ENCODE measurements around the gene ERBB4. TPM values are rescaled to one million over a fixed set of nuclear protein-coding genes. Genes with fewer than 3 reads are reported as not detected.

Gene ERBB4
- total RNA-seq, 1 donor from 2014 or later: not detected

DNA sequence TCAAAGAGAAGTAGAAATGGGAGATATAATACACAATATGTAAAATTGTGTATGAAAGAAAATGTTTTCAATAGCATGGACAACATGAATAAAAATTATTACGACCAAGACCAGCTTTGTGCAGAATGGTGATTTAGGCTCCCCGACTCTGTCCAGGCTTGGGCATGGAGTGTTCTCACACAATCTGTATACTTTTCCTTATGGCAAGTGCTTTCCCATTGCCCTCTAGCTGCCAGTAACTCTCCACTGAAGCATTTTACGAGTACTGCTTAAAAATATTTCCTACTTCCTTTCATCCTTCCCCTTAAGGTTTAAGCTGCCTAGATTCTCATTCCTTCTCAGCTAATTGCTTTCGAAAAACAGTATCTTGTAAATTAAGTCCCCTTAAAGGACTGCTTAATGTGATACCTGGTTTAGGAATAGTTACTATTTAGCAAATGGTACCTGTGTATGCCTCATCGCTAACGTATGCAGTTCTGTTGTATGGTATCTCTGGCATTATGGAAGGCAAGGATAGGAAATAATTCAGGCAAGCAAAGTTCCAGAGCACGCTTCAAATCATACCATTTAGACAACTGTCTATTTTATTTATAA, 714.6 kb downstream of the ERBB4 start:
- no peak for DNase-seq (ENCODE audit: low spot score)
- no peaks in the 10 kb centered on the region for H3K27me3 Mint-ChIP-seq (ENCODE audit: insufficient read depth)
- no peak overlapping the region for H3K27ac Mint-ChIP-seq
- no peak overlapping the region for H3K4me3 Mint-ChIP-seq
- no peaks in the 10 kb centered on the region for H3K9me3 Mint-ChIP-seq
- H3K36me3 Mint-ChIP-seq (ENCODE audit: low read depth): no peaks in the 10 kb centered on the region
- H3K4me1 Mint-ChIP-seq (ENCODE audit: low read depth): no peaks in the 10 kb centered on the region
- intact Hi-C loops (cut with micrococcal nuclease): no loop called here

DNA sequence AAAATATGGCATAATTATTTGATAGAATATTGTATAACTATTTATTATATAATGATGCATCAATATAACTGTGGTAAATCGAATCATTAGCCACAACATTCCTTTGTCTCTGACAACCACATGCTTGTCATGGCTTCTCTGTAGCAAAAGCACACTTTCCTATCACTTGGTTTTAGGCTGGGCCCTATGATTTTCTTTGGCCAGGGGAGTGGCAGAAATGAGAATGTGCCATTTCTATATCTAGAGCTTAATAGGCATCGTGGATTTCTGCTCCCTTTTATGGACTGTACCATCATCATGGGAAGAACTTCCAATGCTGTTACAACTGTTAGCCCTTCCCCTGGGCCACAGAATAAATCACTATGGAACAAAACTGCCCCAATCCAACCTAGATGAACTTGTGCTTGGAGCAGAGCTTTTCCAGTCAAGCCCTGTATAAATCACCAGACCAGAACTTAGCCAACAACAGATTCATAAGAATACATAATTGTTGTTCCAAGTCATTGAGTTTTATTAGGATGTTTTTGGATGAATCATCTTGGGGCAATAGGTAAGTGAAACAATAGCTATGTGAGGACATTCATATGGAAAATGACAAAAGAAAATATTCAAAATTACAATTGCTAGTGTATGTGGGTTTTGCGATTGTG, 715.8 kb downstream of the ERBB4 start:
- intact Hi-C loops (cut with micrococcal nuclease): no loop called here
- no peaks in the 10 kb centered on the region for H3K36me3 Mint-ChIP-seq (ENCODE audit: low read depth)
- H3K4me1 Mint-ChIP-seq (ENCODE audit: low read depth): no peaks in the 10 kb centered on the region
- no peak overlapping the region for H3K27ac Mint-ChIP-seq
- no peak overlapping the region for H3K4me3 Mint-ChIP-seq
- DNase-seq (ENCODE audit: low spot score): no peak
- H3K27me3 Mint-ChIP-seq (ENCODE audit: insufficient read depth): no peaks in the 10 kb centered on the region
- no peaks in the 10 kb centered on the region for H3K9me3 Mint-ChIP-seq

DNA sequence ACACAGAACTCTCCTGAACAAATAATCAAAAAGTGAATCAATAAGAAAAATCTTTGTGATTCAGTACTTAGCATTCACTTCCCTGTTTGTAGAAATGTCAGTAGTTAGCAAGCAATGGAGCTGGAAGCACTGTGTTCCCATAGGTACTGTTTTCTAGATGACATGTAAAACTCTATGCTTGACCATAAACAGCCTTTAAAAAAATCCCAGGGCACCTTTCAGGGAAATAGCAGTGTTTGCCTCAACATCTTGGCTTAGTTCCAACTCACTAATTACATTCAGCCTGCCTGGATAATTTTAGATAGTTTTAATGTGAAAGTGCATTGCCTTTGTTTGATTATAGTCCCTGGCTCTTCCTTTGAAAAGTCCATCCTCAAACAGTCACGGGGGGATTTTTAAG, 721.8 kb downstream of the ERBB4 start:
- intact Hi-C loops (cut with micrococcal nuclease): no loop called here
- Mint-ChIP-seq H3K4me3 (no peak overlapping the region), H3K27me3 (ENCODE audit: insufficient read depth) (no peaks in the 10 kb centered on the region), H3K36me3 (ENCODE audit: low read depth) (no peaks in the 10 kb centered on the region), H3K9me3 (no peaks in the 10 kb centered on the region), H3K27ac (no peak overlapping the region), H3K4me1 (ENCODE audit: low read depth) (no peaks in the 10 kb centered on the region)
- DNase-seq (ENCODE audit: low spot score): no peak

DNA sequence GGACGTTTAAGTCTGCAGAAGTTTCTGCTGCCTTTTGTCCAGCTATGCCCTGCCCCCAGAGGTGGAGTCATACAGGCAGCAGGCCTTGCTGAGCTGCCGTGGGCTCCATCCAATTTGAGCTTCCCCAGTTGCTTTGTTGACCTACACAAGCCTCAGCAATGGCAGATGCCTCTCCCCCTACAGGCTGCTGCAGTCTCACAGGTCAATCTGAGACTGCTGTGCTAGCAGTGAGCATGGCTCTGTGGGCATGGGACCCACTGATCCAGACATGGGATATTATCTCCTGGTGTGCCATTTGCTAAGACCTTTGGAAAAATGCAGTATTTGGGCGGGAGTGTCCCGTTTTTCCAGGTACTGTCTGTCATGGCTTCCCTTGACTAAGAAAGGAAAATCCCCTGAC, 726.0 kb downstream of the ERBB4 start:
- H3K36me3 Mint-ChIP-seq (ENCODE audit: low read depth): no peaks in the 10 kb centered on the region
- intact Hi-C loops (cut with micrococcal nuclease): no loop called here
- H3K9me3 Mint-ChIP-seq: no peaks in the 10 kb centered on the region
- H3K4me3 Mint-ChIP-seq: no peak overlapping the region
- DNase-seq (ENCODE audit: low spot score): no peak
- no peaks in the 10 kb centered on the region for H3K4me1 Mint-ChIP-seq (ENCODE audit: low read depth)
- no peaks in the 10 kb centered on the region for H3K27me3 Mint-ChIP-seq (ENCODE audit: insufficient read depth)
- no peak overlapping the region for H3K27ac Mint-ChIP-seq

DNA sequence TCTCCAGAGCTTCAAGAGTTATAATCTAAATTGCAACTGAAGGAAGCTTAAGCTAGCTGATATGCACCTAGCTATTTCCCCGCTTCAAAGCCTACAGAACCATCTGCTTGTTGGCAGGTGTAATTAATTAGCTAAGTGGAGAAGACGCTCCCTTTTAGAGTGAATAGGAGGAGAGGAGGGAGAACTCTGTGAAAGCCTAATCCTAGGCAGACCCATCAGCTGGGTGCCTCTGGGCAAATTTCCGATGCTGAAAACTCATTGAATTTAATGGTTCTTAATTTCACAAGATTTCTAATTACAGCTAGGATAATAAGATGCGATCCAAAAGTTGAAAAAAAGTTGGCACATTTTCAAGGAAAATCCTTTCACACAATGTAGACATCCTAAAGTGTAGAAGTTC, 735.9 kb downstream of the ERBB4 start:
- Mint-ChIP-seq H3K4me1 (ENCODE audit: low read depth) (no peaks in the 10 kb centered on the region), H3K36me3 (ENCODE audit: low read depth) (no peaks in the 10 kb centered on the region), H3K27ac (no peak overlapping the region), H3K27me3 (ENCODE audit: insufficient read depth) (no peaks in the 10 kb centered on the region), H3K4me3 (no peak overlapping the region), H3K9me3 (no peaks in the 10 kb centered on the region)
- DNase-seq (ENCODE audit: low spot score): no peak
- intact Hi-C loops (cut with micrococcal nuclease): no loop called here

DNA sequence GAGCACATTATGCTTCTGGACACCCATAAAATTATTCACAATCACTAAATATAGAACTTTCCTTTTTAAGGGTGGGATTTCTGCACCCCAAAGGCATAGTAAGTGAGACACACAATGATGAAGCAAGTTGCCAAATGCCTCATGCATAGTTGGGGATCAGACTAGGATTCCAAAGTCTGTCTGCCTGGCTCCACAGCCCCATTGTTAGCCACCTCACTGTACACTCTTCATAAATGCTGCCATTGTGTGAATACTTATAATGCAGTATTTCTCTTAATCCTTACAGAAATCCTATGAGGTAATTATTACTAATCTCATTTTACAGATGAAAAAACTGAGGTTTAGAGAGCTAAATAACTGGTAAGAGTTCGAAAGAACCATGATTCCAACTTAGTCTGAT, 738.6 kb downstream of the ERBB4 start:
- no peak for DNase-seq (ENCODE audit: low spot score)
- intact Hi-C loops (cut with micrococcal nuclease): no loop called here
- Mint-ChIP-seq H3K4me1 (ENCODE audit: low read depth) (no peaks in the 10 kb centered on the region), H3K4me3 (no peak overlapping the region), H3K9me3 (no peaks in the 10 kb centered on the region), H3K27ac (no peak overlapping the region), H3K27me3 (ENCODE audit: insufficient read depth) (no peaks in the 10 kb centered on the region), H3K36me3 (ENCODE audit: low read depth) (no peaks in the 10 kb centered on the region)

DNA sequence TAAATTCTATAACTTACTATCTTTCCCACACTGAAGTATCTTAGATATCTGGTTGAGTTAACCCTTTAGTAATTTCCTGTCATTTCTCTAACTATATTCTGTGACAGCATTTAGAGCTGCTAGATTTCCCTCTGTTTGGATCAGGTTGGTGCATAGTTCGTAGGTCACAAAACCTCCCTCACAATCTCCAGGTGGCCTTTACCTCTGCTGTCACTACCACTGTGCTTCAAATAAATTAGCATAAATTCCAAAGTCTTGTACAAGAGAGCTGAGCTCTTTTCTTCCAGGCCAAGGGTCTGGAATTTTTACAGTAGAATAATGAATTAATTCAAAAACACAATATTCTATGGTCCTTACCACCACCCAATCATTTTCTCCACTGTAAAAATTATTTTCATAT, 739.7 kb downstream of the ERBB4 start:
- intact Hi-C loops (cut with micrococcal nuclease): no loop called here
- Mint-ChIP-seq H3K27ac (no peak overlapping the region), H3K36me3 (ENCODE audit: low read depth) (no peaks in the 10 kb centered on the region), H3K27me3 (ENCODE audit: insufficient read depth) (no peaks in the 10 kb centered on the region), H3K9me3 (no peaks in the 10 kb centered on the region), H3K4me3 (no peak overlapping the region), H3K4me1 (ENCODE audit: low read depth) (no peaks in the 10 kb centered on the region)
- no peak for DNase-seq (ENCODE audit: low spot score)

DNA sequence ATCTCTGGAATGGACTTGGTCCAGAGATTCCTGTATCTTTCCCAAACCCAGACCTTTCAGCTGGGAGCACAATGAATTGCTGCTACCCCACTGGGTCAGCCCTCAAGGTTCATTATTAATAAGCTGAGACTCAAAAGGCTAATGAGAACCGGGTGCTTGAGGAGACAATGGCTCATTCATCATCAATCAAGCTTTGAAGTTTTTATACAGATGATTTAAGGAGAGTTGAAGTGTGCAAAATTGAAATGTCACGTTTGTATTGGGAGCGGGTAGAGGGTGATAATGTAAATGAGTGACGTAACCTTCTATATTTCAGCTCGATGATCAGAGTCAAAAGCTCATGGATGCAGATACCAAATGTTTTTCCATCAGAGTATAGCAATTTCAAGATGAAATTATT, 744.9 kb downstream of the ERBB4 start:
- intact Hi-C loops (cut with micrococcal nuclease): no loop called here
- Mint-ChIP-seq H3K4me1 (ENCODE audit: low read depth) (no peaks in the 10 kb centered on the region), H3K27me3 (ENCODE audit: insufficient read depth) (no peaks in the 10 kb centered on the region), H3K4me3 (no peak overlapping the region), H3K27ac (no peak overlapping the region), H3K9me3 (no peaks in the 10 kb centered on the region), H3K36me3 (ENCODE audit: low read depth) (no peaks in the 10 kb centered on the region)
- no peak for DNase-seq (ENCODE audit: low spot score)

DNA sequence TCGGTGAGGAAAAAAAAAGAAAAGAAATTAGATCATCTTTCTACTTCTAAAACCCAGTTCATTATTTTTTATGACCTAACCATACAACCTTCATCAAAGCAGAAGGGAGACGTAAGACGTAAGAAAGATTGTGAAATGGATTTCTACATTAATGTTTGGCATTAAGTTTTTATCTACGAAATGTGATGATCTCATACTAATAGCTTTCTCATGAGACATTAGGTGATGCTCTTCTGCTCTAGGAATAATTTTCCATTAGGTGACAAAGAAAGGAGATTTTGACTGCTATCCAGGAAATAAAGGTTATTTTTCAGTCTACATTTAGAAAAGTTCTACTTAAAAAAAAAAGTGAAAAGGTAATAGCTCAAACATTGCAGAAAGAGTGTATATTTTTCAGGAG, 748.6 kb downstream of the ERBB4 start:
- DNase-seq (ENCODE audit: low spot score): no peak
- intact Hi-C loops (cut with micrococcal nuclease): no loop called here
- no peaks in the 10 kb centered on the region for H3K4me1 Mint-ChIP-seq (ENCODE audit: low read depth)
- H3K4me3 Mint-ChIP-seq: no peak overlapping the region
- H3K36me3 Mint-ChIP-seq (ENCODE audit: low read depth): no peaks in the 10 kb centered on the region
- no peak overlapping the region for H3K27ac Mint-ChIP-seq
- no peaks in the 10 kb centered on the region for H3K9me3 Mint-ChIP-seq
- no peaks in the 10 kb centered on the region for H3K27me3 Mint-ChIP-seq (ENCODE audit: insufficient read depth)

DNA sequence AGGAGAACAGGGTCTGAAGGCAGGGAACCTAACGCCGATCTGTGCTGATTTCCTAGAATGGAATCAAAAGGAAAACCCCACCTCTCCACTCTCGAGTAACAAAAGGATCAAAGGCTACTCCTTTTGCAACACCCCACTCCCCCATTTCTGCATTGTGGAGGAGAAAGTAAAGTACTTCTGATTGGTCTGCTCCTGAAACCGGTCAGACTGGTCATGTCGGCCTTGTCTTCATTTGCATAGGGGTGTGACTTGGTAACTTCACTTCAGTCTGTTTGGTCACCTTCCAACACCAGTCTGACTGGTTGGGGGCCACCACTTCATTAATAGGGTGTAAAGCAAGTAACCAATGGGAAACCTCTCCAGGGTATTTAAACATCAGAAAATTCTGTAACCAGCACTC, 771.9 kb downstream of the ERBB4 start:
- no peak overlapping the region for H3K27ac Mint-ChIP-seq
- H3K9me3 Mint-ChIP-seq: no peaks in the 10 kb centered on the region
- DNase-seq (ENCODE audit: low spot score): no peak
- no peaks in the 10 kb centered on the region for H3K36me3 Mint-ChIP-seq (ENCODE audit: low read depth)
- intact Hi-C loops (cut with micrococcal nuclease): no loop called here
- H3K4me1 Mint-ChIP-seq (ENCODE audit: low read depth): no peaks in the 10 kb centered on the region
- H3K4me3 Mint-ChIP-seq: no peak overlapping the region
- no peaks in the 10 kb centered on the region for H3K27me3 Mint-ChIP-seq (ENCODE audit: insufficient read depth)

DNA sequence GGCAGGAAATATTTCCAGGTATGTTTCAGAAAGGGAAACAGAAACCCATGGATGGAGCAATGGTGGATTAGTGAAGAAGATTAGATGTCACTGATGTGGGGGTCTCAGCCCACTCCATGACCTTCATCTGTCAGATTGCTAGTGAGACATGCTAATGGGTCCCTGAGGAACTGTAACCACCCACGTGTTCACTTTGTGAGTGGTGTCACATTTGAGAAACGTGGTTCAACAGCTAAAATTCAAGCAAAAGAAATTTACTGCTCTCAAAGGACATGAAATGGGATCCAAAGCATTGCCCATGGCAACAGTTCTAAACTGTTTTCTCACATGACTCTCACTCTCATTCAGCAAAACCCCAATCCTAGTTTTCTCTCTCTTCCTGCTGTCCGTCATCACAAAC, 776.1 kb downstream of the ERBB4 start:
- H3K4me1 Mint-ChIP-seq (ENCODE audit: low read depth): no peaks in the 10 kb centered on the region
- intact Hi-C loops (cut with micrococcal nuclease): no loop called here
- no peaks in the 10 kb centered on the region for H3K9me3 Mint-ChIP-seq
- no peak overlapping the region for H3K27ac Mint-ChIP-seq
- no peaks in the 10 kb centered on the region for H3K36me3 Mint-ChIP-seq (ENCODE audit: low read depth)
- H3K27me3 Mint-ChIP-seq (ENCODE audit: insufficient read depth): no peaks in the 10 kb centered on the region
- no peak overlapping the region for H3K4me3 Mint-ChIP-seq
- no peak for DNase-seq (ENCODE audit: low spot score)

DNA sequence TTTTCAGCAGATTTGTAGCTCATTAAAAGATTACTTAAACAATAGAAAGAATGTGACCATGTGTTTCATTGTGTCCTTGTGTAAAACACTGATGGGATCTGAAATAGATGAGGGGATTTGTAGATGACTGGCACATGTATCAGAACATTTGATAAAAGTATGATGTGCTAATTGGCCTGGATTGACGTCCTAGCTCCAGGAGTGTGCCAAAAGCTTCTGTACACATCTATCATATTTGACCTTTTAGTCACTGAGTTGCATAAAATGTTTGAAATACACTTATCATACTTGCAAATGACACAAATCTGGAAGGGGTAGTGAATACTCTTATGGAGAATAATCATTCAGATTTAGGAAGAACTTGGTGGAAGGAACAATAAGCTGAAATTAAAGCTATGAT, 778.5 kb downstream of the ERBB4 start:
- Mint-ChIP-seq H3K4me3 (no peak overlapping the region), H3K27me3 (ENCODE audit: insufficient read depth) (no peaks in the 10 kb centered on the region), H3K36me3 (ENCODE audit: low read depth) (no peaks in the 10 kb centered on the region), H3K27ac (no peak overlapping the region), H3K4me1 (ENCODE audit: low read depth) (no peaks in the 10 kb centered on the region), H3K9me3 (no peaks in the 10 kb centered on the region)
- intact Hi-C loops (cut with micrococcal nuclease): no loop called here
- no peak for DNase-seq (ENCODE audit: low spot score)

DNA sequence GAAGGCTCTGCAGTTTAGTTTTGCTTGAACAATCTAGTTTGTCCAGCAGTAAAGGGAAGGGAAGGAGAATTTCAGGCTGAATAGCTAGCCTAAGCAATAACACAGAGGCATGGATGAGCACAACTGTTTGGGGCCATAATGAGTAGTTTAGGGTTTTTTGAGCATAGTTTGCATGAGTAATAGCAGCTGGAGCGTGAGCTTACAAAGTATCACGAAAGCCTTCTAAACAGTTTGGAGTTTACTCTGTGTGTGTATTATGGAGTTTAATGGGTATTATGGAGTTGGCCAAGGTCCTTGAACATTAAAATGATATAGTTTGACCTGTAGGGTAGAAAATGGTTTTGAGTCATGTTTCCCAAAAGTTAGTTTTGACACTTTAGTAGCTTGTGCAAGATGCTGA, 782.3 kb downstream of the ERBB4 start:
- H3K27ac Mint-ChIP-seq: no peak overlapping the region
- H3K4me1 Mint-ChIP-seq (ENCODE audit: low read depth): no peaks in the 10 kb centered on the region
- no peak for DNase-seq (ENCODE audit: low spot score)
- no peaks in the 10 kb centered on the region for H3K9me3 Mint-ChIP-seq
- H3K36me3 Mint-ChIP-seq (ENCODE audit: low read depth): no peaks in the 10 kb centered on the region
- H3K27me3 Mint-ChIP-seq (ENCODE audit: insufficient read depth): no peaks in the 10 kb centered on the region
- intact Hi-C loops (cut with micrococcal nuclease): no loop called here
- no peak overlapping the region for H3K4me3 Mint-ChIP-seq

DNA sequence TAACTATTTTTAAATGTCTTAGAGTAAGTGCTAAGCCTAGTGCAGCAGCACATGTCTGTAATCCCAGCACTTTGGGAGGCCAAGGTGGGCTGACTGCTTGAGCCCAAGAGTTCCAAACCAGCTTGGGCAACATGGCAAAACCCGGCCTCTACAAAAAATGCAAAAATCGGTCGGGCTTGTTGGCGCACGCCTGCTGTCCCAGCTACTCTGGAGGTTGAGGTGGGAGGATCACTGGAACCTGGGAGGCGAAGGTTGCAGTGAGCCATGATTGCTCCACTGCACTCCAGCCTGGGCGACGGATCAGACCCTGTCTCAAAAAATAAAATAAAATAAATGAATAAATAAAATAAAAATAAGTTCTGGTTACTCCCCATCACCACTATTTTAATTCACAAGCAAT, 783.4 kb downstream of the ERBB4 start:
- no peaks in the 10 kb centered on the region for H3K9me3 Mint-ChIP-seq
- intact Hi-C loops (cut with micrococcal nuclease): no loop called here
- no peak overlapping the region for H3K4me3 Mint-ChIP-seq
- no peak overlapping the region for H3K27ac Mint-ChIP-seq
- H3K4me1 Mint-ChIP-seq (ENCODE audit: low read depth): no peaks in the 10 kb centered on the region
- no peaks in the 10 kb centered on the region for H3K36me3 Mint-ChIP-seq (ENCODE audit: low read depth)
- H3K27me3 Mint-ChIP-seq (ENCODE audit: insufficient read depth): no peaks in the 10 kb centered on the region
- no peak for DNase-seq (ENCODE audit: low spot score)

All from activated T-helper 1 cell treated with anti-CD3 and anti-CD28 coated beads, Interleukin-12 subunit alpha, Interleukin-12 subunit beta, Interleukin-2, Interleukin-4 antibody, amounts not matched to agents 30 ng/mL and 10 ng/mL and 1 ng/mL, durations not matched to agents 14 hours and 24 hours and 36 hours (primary cell).